ENCODE data around the gene RSPO3.

Gene RSPO3

DNA sequence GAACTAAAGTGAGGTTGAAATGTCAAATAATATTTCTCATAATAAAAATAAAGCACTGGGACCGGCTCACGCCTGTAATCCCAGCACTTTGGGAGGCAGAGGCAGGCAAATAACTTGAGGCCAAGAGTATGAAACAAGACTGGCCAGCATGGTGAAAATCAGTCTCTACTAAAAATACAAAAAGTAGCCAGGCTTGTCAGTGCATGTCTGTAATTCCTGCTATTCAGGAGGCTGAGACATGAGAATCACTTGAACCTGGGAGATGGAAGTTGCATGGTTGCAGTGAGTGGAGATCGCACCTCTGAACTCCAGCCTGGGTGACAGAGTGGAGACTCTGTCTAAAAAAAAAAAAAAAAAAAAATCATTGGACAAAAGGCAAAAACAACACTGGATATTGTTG lies 38.4 kb upstream of the RSPO3 start:
- no peak overlapping the region for H3K27ac ChIP-seq (ENCODE audit: low read depth, low read length)
- H3K36me3 ChIP-seq (ENCODE audit: control insufficient read depth, low read length) = no peaks in the 10 kb centered on the region
- TF ChIP-seq, protein P1, sequence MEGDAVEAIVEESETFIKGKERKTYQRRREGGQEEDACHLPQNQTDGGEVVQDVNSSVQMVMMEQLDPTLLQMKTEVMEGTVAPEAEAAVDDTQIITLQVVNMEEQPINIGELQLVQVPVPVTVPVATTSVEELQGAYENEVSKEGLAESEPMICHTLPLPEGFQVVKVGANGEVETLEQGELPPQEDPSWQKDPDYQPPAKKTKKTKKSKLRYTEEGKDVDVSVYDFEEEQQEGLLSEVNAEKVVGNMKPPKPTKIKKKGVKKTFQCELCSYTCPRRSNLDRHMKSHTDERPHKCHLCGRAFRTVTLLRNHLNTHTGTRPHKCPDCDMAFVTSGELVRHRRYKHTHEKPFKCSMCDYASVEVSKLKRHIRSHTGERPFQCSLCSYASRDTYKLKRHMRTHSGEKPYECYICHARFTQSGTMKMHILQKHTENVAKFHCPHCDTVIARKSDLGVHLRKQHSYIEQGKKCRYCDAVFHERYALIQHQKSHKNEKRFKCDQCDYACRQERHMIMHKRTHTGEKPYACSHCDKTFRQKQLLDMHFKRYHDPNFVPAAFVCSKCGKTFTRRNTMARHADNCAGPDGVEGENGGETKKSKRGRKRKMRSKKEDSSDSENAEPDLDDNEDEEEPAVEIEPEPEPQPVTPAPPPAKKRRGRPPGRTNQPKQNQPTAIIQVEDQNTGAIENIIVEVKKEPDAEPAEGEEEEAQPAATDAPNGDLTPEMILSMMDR (IDR thresholded peaks at IDR 0.05; ENCODE audit: low read depth, low read length, poor library complexity, severe bottlenecking) = no peak
- no peak overlapping the region for H3K4me2 ChIP-seq (ENCODE audit: low read length)
- H3K4me3 ChIP-seq (ENCODE audit: low read length) = no peak overlapping the region
- no peaks in the 10 kb centered on the region for H3K27me3 ChIP-seq (ENCODE audit: control insufficient read depth, low read length)
- H3K9me3 ChIP-seq (ENCODE audit: control insufficient read depth, insufficient read depth, low read length) = no peaks in the 10 kb centered on the region
- no peaks in the 10 kb centered on the region for H4K20me1 ChIP-seq (ENCODE audit: control insufficient read depth, insufficient read depth, low read depth, low read length)
- no peaks in the 10 kb centered on the region for H3K9me2 ChIP-seq (replicated peaks; ENCODE audit: control insufficient read depth, low read length)
- H3K79me2 ChIP-seq (ENCODE audit: control insufficient read depth, low read length) = no peaks in the 10 kb centered on the region
- H3F3A ChIP-seq (ENCODE audit: control insufficient read depth, insufficient read depth) = no peaks in the 10 kb centered on the region
- no peaks in the 10 kb centered on the region for H3K4me1 ChIP-seq (ENCODE audit: control insufficient read depth, low read length)

- Histone ChIP-seq H3K9me2 (replicated peaks; ENCODE audit: control insufficient read depth, low read length) (no peaks in the 10 kb centered on the region), H3K9me3 (ENCODE audit: control insufficient read depth, insufficient read depth, low read length) (no peaks in the 10 kb centered on the region), H3F3A (ENCODE audit: control insufficient read depth, insufficient read depth) (no peaks in the 10 kb centered on the region), H3K4me1 (ENCODE audit: control insufficient read depth, low read length) (no peaks in the 10 kb centered on the region), H3K79me2 (ENCODE audit: control insufficient read depth, low read length) (no peaks in the 10 kb centered on the region), H4K20me1 (ENCODE audit: control insufficient read depth, insufficient read depth, low read depth, low read length) (no peaks in the 10 kb centered on the region), H3K27ac (ENCODE audit: low read depth, low read length) (no peak overlapping the region), H3K27me3 (ENCODE audit: control insufficient read depth, low read length) (no peaks in the 10 kb centered on the region), H3K4me2 (ENCODE audit: low read length) (no peak overlapping the region), H3K4me3 (ENCODE audit: low read length) (no peak overlapping the region), H3K36me3 (ENCODE audit: control insufficient read depth, low read length) (no peaks in the 10 kb centered on the region)
- TF ChIP-seq, protein P1 (IDR thresholded peaks at IDR 0.05; ENCODE audit: low read depth, low read length, poor library complexity, severe bottlenecking) = no peak
- TF ChIP-seq EZH2phosphoT487 (IDR thresholded peaks at IDR 0.05; ENCODE audit: borderline replicate concordance, low read length) = no peak
These were observed 35.1 kb upstream of the RSPO3 start for GRCh38 chr6:127083231-127083962.

DNA sequence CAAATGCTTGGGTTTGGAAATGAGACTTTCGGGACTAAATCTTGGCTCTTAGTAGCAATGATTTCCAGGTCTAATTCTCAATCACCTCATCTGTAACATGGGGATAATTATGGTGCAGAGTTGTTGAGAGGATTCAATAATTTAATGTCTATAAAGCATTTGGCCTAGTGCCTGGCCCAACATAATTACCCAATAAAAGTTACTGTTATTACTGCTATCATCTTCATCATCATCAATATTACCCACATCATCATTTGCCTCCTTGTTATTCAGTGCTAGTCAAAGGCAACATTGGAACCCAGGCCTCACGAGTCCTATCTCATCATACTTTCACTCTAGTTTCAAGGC lies 34.5 kb upstream of the RSPO3 start:
- Histone ChIP-seq H4K20me1 (ENCODE audit: control insufficient read depth, insufficient read depth, low read depth, low read length) (no peaks in the 10 kb centered on the region), H3K9me3 (ENCODE audit: control insufficient read depth, insufficient read depth, low read length) (no peaks in the 10 kb centered on the region), H3K27ac (ENCODE audit: low read depth, low read length) (no peak overlapping the region), H3K4me1 (ENCODE audit: control insufficient read depth, low read length) (no peaks in the 10 kb centered on the region), H3K79me2 (ENCODE audit: control insufficient read depth, low read length) (no peaks in the 10 kb centered on the region), H3K4me3 (ENCODE audit: low read length) (no peak overlapping the region), H3K9me2 (replicated peaks; ENCODE audit: control insufficient read depth, low read length) (no peaks in the 10 kb centered on the region), H3K36me3 (ENCODE audit: control insufficient read depth, low read length) (no peaks in the 10 kb centered on the region), H3K27me3 (ENCODE audit: control insufficient read depth, low read length) (no peaks in the 10 kb centered on the region), H3K4me2 (ENCODE audit: low read length) (no peak overlapping the region), H3F3A (ENCODE audit: control insufficient read depth, insufficient read depth) (no peaks in the 10 kb centered on the region)
- TF ChIP-seq, protein P1 (IDR thresholded peaks at IDR 0.05; ENCODE audit: low read depth, low read length, poor library complexity, severe bottlenecking) = no peak
- no peak for TF ChIP-seq EZH2phosphoT487 (IDR thresholded peaks at IDR 0.05; ENCODE audit: borderline replicate concordance, low read length)

Measured in DOHH2 (cell line).